ENCODE measurements around the gene LDB1.

- TF ChIP-seq ZNF274 (IDR thresholded peaks at IDR 0.05; ENCODE audit: low read depth, low read length) (no peak), SUZ12 (IDR thresholded peaks at IDR 0.05; ENCODE audit: extremely low read depth, insufficient read depth, insufficient read length) (no peak), YY1 (IDR thresholded peaks at IDR 0.05; ENCODE audit: insufficient read depth, insufficient read length) (no peak)
These were observed 17.7 kb downstream of the LDB1 start for GRCh38 chr10:102102421-102102820.

Data from NT2/D1 (cell line).